Measurements from ENCODE around the gene CLEC4A.
"Not testable (repeated sequence)": the region's sequence is repeated elsewhere in the genome, so short reads cannot be mapped to it uniquely, and the experiment has no call there.

CLEC4A gene

DNA sequence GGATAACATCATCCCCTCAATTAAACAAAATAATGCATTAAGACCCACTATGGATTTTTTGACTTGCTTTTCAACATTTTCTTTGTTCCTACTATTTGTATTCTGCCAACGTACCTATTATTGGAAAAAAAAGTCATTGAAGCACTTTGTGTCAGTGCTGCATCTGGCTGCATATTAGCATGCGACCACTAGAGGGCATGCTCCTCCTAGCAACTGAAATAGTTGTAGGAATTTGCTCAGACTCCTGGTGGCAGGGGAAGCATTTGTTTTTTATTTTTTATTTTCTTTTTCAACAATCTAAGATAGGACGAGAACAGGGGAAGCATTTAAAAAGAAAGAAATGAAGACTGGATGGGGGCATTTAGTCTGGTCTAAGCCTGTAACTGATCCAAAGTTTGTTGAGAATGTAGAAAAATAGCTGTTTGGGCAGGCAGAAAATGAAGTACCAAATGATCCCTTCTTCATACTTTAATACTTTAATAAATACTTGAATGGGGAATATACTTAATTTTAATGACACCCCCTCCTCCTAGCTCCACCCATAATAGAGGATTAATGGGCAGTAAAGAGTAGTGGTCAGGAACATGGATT, 14.5 kb upstream of the CLEC4A start:
- no peak for TF ChIP-seq EZH2 (IDR thresholded peaks at IDR 0.05)
- TF ChIP-seq FOXP2 (optimal IDR thresholded peaks at IDR 0.05; ENCODE audit: control extremely low read depth, extremely low read length, insufficient read depth) = no peak
- no peak for TF ChIP-seq POLR2AphosphoS5 (IDR thresholded peaks at IDR 0.05; ENCODE audit: borderline replicate concordance, low read depth, low read length)
- Histone ChIP-seq H3K9ac (ENCODE audit: insufficient read length) (peak overlapping the region; percentile 62), H3K9me3 (ENCODE audit: low read depth, low read length) (0 out of 2 replicates have a peak, but pooled peaks cover 4% of the 10 kb centered on the region), H3K36me3 (ENCODE audit: insufficient read depth, low read length) (peaks cover 9% of the 10 kb centered on the region; the same call in 1 of the 2 replicates), H3K27ac (no peak overlapping the region), H3K4me3 (peak overlapping the region; percentile 32; the same call in 1 of the 2 replicates)
- DNase-seq (ENCODE audit: low read depth, low spot score) = peak; percentile 67

DNA sequence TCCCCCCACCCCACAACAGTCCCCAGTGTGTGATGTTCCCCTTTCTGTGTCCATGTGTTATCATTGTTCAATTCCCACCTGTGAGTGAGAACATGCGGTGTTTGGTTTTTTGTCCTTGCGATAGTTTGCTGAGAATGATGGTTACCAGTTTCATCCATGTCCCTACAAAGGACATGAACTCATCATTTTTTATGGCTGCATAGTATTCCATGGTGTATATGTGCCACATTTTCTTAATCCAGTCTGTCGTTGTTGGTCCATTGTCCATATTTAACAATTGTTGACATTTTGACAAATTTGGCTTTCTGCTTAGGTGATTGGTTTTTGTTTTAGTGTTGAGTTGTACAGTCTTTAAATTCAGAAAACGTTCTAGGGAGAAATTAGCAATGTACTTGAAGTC, 10.3 kb upstream of the CLEC4A start:
- not testable (repeated sequence) for DNase-seq (ENCODE audit: low read depth, low spot score); H3K9me3 ChIP-seq (ENCODE audit: low read depth, low read length); H3K4me3 ChIP-seq

DNA sequence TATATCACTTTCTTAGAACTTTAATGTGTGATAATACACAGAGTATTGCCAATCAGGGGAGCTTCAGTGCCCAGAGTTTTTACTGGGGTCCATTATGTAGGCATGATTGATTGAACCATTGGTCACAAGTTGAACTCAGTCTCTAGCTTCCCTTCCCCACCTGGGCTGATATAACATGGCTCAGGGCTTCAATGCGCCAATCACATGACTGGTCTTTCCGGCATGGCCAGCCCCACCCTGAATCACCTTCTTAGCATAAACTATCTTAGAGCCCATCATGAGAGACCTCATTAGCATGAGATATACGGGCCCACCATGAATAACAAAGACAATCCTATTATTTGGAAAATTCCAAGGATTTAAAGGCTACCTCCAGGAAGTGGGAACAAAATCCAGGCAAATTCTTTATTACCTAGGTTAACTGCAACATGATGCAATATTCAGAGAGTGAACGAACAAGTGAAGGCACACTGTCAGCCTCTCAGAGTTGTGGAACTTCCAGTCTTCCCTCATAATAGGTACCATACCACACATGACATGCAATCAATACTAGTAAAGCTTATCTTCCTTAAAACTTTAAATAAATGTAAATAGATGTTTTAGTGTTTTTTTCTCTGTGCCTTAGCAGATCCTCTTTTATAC, 3.2 kb upstream of the CLEC4A start:
- TF ChIP-seq EZH2 (IDR thresholded peaks at IDR 0.05) (no peak), FOXP2 (optimal IDR thresholded peaks at IDR 0.05; ENCODE audit: control extremely low read depth, extremely low read length, insufficient read depth) (no peak), POLR2AphosphoS5 (IDR thresholded peaks at IDR 0.05; ENCODE audit: borderline replicate concordance, low read depth, low read length) (no peak)
- H3K27ac ChIP-seq = no peak overlapping the region
- H3K9me3 ChIP-seq (ENCODE audit: low read depth, low read length) = no peaks in the 10 kb centered on the region
- H3K36me3 ChIP-seq (ENCODE audit: insufficient read depth, low read length) = no peaks in the 10 kb centered on the region
- H3K4me3 ChIP-seq = no peak overlapping the region
- DNase-seq (ENCODE audit: low read depth, low spot score) = no peak
- H3K9ac ChIP-seq (ENCODE audit: insufficient read length) = no peak overlapping the region

More for the DNA sequence above, 10.3 kb upstream of the CLEC4A start:
- not testable (repeated sequence) for H3K36me3 ChIP-seq (ENCODE audit: insufficient read depth, low read length); H3K9ac ChIP-seq (ENCODE audit: insufficient read length); H3K27ac ChIP-seq

DNA sequence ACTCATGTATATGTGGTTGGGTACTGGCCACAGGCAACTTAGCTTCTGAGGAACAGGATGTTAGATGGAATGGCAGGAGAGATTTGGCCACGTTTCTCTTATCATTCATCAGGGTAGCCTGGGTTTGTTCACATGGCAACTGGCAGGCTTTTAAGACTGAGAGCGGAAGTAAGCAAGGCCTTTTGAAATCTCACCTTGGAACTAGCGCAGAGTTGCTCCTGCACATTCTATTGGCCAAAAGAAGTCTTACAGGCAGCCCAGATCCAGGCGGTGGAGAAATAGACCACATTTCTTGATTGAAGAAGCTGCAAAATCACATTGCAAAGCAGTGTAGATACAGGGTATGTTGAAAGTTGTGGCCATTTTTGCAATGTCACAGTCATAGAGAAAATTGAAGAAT, 3.7 kb downstream of the CLEC4A start:
- DNase-seq (ENCODE audit: low read depth, low spot score) = no peak
- no peaks in the 10 kb centered on the region for H3K9me3 ChIP-seq (ENCODE audit: low read depth, low read length)
- TF ChIP-seq EZH2 (IDR thresholded peaks at IDR 0.05) (no peak), FOXP2 (optimal IDR thresholded peaks at IDR 0.05; ENCODE audit: control extremely low read depth, extremely low read length, insufficient read depth) (no peak), POLR2AphosphoS5 (IDR thresholded peaks at IDR 0.05; ENCODE audit: borderline replicate concordance, low read depth, low read length) (no peak)
- no peak overlapping the region for H3K27ac ChIP-seq
- no peaks in the 10 kb centered on the region for H3K36me3 ChIP-seq (ENCODE audit: insufficient read depth, low read length)
- H3K4me3 ChIP-seq = no peak overlapping the region
- H3K9ac ChIP-seq (ENCODE audit: insufficient read length) = no peak overlapping the region

DNA sequence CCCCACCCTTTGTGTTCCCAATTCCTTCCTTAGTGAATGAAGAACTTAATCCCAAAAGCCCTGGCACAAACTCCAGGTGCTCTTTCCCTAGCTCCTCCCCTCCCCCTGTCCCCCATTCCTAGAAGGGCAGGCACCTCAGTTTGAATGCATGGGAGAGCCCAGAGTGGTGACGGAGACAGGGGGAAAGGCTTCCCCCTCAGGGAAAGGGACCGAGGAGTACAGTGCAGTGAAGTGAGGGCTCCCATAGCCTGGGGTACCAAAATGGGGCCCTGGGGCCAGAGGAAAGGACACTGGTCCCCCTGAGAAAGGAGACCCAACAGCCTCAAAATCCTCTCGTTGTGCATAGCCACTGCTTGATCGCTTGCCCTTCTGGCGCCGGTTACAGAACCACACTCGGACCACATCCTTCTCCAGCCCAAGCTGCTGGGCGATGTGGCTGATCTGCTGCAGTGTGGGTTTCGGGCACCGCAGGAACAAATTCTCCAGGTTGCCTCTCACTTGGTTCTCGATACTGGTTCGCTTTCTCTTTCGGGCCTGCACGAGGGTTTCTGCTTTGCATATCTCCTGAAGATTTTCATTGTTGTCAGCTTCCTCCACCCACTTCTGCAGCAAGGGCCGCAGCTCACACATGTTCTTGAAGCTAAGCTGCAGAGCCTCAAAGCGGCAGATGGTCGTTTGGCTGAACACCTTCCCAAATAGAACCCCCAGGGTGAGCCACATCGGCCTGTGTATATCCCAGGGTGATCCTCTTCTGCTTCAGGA, 10.4 kb downstream of the CLEC4A start:
- not testable (repeated sequence) for H3K9ac ChIP-seq (ENCODE audit: insufficient read length); H3K27ac ChIP-seq; DNase-seq (ENCODE audit: low read depth, low spot score); H3K9me3 ChIP-seq (ENCODE audit: low read depth, low read length); H3K36me3 ChIP-seq (ENCODE audit: insufficient read depth, low read length); H3K4me3 ChIP-seq

DNA sequence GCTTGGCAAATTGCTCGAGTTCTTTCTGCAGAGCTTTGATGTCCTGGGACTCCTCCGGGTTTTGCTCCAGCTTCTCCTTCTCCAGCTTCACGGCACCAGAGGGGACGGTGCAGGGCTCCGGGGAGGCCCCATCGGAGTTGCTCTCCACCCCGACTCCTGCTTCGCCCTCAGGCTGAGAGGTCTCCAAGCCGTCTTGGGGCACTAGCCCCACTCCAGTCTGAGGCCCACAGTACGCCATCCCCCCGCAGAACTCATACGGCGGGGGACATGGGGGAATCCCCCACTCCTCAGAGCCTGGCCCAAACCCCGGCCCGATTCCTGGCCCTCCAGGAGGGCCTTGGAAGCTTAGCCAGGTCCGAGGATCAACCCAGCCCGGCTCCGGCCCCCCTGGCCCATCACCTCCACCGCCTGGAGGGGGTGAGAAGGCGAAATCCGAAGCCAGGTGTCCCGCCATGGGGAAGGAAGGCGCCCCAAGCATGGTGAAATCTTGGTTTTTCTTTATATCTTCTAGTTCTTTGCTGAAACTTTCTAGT, 11.0 kb downstream of the CLEC4A start:
- not testable (repeated sequence) for H3K27ac ChIP-seq; H3K9me3 ChIP-seq (ENCODE audit: low read depth, low read length); DNase-seq (ENCODE audit: low read depth, low spot score); H3K9ac ChIP-seq (ENCODE audit: insufficient read length); H3K4me3 ChIP-seq; H3K36me3 ChIP-seq (ENCODE audit: insufficient read depth, low read length)

DNA sequence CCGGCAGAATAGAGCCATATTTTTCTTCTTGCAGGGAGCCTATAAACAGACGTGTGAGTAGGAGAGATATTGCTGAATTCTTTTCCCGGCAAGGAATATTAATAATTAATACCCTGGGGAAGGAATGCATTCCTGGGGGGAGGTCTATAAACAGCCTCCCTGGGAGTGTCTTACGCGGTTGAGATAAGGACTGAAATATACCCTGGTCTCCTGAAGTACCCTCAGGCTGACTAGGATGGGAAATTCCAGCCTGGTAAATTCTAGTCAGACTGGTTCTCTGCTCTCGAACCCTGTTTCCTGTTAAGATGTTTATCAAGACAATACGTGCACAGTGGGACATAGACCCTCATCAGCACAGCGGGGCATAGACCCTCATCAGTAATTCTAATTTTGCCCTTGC, 18.2 kb downstream of the CLEC4A start:
- not testable (repeated sequence) for H3K9ac ChIP-seq (ENCODE audit: insufficient read length); H3K4me3 ChIP-seq; H3K27ac ChIP-seq; H3K9me3 ChIP-seq (ENCODE audit: low read depth, low read length)
- H3K36me3 ChIP-seq (ENCODE audit: insufficient read depth, low read length) = peaks cover 12% of the 10 kb centered on the region
- peak; percentile 73 for DNase-seq (ENCODE audit: low read depth, low spot score)

DNA sequence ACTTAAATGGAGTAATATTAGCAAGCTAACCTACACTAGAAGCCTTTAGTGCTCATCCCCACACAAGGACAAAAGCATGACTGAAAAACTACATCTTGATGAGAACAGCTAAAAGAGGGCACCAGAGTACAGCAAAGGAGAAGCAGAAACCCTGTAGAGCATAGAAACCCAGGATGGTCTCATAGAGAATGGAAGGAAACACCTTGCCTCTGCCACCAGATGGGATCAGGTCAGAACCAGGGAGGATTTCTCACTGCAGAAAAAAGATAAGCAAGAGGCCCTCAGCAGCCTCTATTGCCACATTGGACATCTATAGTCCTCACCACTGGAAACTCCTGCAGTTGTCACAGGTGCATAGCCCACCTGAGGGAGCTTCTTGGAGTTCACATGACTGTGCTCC, 19.8 kb downstream of the CLEC4A start:
- no peak for DNase-seq (ENCODE audit: low read depth, low spot score)
- no peak overlapping the region for H3K9ac ChIP-seq (ENCODE audit: insufficient read length)
- peaks cover 3% of the 10 kb centered on the region; the same call in 1 of the 2 replicates for H3K9me3 ChIP-seq (ENCODE audit: low read depth, low read length)
- TF ChIP-seq POLR2AphosphoS5 (IDR thresholded peaks at IDR 0.05; ENCODE audit: borderline replicate concordance, low read depth, low read length) (no peak), EZH2 (IDR thresholded peaks at IDR 0.05) (no peak), FOXP2 (optimal IDR thresholded peaks at IDR 0.05; ENCODE audit: control extremely low read depth, extremely low read length, insufficient read depth) (no peak)
- H3K27ac ChIP-seq = no peak overlapping the region
- H3K36me3 ChIP-seq (ENCODE audit: insufficient read depth, low read length) = peaks cover 12% of the 10 kb centered on the region
- no peak overlapping the region for H3K4me3 ChIP-seq
